IPS DF 19.7 (cell line): Measurements from ENCODE around the gene THAP7.

Experiments used
- DNase-seq: peaks from one replicate; pipeline ENCODE4 v3.0.0-alpha.2; 2013; ENCODE audit warnings: low read depth, low spot score

Gene THAP7

GRCh38 chr22:21031545-21032036, 29.7 kb upstream of the THAP7 start:
- DNase-seq: no peak

GRCh38 chr22:21030621-21031544, 29.0 kb upstream of the THAP7 start:
- no peak for DNase-seq

- DNase-seq: no peak
These were observed 28.1 kb upstream of the THAP7 start for GRCh38 chr22:21030032-21030431.

GRCh38 chr22:21029486-21030025, 27.6 kb upstream of the THAP7 start:
- DNase-seq: no peak

- no peak for DNase-seq
These were observed 26.6 kb upstream of the THAP7 start for GRCh38 chr22:21028277-21029251.

DNA sequence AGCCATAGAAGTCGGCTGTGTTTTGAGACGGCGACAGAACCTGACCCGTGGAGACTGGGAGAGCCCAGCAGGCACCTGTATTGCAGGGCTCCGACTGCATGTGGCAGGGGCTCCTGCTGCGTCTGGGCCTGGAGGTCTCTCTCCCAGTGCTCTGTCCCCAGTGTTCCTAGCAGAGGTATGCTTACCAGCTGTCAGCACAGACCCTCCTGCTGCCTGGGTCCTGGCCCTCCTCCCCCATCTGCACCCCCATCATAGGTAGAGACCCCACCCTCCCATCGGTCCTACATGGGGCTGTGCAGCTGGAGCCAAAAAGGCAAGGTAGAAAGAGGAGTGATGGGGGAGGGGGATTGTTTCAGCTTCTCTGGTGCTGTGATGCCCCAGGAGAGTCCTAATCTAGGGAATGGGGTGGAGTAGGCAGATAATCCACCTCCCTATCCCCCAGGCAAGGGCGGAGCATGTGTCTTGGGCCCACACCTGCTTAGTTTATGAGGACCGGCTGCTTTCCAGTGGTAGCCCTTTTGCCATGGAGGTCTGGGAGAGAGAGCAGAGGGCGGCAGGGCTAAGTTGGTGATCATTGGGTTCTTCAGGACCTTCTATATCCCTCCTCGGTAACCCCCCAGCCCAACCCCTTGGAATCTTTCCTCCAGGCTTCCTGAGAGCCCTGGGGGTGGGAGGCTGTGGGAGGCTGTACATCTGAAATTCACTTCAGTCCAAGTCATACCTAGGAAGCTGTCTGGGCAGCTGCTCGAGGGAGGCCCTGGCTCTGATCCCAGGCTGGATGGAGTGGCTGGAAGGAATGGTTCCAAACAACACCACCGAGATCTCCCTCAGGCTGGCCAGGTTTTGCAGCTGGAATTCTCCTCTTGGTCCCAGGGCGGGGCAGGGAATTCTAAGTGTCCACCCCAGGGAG, 25.1 kb upstream of the THAP7 start:
- no peak for DNase-seq

DNA sequence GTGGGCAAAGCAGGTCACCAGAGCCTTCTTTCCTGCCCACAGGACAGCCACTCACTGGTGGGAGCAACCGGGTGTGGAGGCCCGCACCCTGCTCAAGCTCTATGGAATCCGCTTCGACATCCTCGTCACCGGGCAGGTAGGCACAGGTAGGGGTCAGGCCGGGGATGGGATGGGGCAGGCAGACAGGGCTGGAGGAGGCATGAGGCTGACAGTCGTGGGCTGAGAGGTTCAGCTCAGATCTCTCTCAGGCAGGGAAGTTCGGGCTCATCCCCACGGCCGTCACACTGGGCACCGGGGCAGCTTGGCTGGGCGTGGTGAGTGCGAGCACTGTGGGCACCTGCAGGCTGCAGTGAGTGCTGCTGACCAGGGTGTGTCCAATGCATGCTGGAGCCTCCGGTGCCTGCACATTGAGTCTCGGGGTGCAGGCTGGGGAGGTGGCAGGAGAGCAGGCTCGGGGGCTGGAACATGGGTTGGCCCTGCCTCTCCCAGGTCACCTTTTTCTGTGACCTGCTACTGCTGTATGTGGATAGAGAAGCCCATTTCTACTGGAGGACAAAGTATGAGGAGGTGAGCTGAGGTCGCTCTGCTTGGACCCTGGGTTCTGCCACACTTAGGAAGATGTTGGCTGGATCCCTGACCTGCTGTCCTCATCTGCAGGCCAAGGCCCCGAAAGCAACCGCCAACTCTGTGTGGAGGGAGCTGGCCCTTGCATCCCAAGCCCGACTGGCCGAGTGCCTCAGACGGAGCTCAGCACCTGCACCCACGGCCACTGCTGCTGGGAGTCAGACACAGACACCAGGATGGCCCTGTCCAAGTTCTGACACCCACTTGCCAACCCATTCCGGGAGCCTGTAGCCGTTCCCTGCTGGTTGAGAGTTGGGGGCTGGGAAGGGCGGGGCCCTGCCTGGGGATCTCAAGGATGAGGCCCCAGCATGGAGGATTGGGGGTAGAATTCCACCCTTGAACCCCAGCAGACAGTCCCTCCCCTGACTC, 24.1 kb upstream of the THAP7 start:
- no peak for DNase-seq

- no peak for DNase-seq
These were observed 23.3 kb upstream of the THAP7 start for GRCh38 chr22:21025266-21025665.

- DNase-seq: no peak
These were observed 21.2 kb upstream of the THAP7 start for GRCh38 chr22:21022955-21023614.

- DNase-seq: no peak
These were observed 20.6 kb upstream of the THAP7 start for GRCh38 chr22:21022507-21022906.

DNA sequence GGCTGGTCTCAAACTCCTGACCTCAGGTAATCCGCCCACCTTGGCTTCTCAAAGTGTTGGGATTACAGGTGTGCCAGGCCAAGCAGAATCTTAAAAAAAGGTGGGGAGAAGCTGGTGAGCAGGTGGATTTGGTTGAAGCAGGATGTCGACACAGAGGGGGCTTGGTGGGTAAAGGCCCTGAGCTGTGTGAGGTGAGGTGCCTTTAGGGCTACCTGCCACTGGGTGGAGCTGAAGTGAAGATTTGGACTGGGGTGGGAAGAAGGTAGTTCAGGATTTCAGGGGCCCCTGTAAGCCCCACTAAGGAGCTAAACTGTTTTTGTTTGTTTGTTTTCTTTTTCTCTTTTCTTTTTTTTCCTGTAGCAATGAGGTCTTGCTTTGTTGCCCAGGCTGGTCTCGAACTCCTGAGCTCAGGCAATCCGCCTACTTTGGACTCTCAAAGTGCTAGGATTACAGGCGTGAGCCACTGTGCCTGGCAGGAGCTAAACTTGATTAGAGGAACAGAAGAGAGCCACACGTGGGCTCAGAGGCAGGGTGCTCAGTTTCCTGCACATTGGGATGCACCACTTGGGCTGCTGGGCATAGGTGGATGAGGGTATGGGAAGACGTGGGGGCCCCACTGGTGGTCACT, 19.0 kb upstream of the THAP7 start:
- DNase-seq: no peak

DNA sequence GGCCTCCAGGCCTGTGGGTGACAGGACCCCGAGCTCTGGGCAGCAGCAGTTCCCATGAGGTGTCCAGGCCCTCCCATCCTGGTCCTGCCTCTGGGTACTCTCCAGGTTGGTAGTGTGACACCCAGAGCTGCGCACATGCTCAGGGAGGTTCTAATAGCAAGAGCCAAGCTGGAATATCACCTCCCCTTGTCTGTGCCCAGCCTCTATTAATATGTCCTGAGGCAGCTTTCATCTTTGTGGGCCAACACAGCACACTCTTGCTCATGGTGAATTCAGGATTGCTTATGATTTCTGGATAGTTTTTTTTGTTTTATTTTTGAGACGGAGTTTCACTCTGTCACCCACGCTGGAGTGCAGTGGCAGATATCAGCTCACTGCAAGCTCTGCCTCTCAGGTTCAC, 16.4 kb upstream of the THAP7 start:
- no peak for DNase-seq

DNA sequence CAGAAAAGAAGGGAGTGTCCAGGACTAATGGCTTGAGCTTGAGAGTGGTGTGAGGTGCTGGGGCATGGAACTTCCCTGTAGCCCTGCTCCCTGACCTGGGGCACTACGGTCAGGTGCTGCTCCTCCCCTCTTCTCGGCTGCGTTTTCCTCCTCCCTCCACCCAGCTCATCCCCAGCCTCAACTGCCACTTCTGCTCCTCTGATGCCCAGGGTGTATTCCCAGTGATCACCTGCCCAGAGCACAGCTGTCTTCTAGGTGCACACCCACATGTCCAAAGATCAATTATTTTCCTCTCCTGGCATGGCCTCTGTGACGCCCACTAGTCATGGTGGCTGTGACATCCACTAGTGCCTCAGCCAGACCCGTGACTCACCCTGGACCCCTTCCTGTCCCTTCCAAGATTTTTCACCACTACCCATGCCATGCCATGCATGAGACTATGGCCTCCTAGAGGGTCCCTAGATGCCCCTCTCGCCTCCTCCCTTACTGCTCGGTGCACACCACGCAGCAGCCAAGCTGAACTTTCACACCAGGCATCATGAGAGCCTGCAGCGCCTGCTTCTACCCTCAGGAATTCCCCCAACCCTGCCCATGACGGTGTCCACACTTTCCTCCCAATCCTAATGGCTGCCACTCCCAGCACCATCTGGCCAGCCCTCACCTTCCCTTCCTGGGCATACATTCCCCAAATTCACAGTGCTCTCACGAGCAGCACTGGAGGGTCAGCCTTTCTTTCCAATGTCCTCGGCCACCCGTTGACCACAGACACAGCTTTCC, 14.9 kb upstream of the THAP7 start:
- no peak for DNase-seq

DNA sequence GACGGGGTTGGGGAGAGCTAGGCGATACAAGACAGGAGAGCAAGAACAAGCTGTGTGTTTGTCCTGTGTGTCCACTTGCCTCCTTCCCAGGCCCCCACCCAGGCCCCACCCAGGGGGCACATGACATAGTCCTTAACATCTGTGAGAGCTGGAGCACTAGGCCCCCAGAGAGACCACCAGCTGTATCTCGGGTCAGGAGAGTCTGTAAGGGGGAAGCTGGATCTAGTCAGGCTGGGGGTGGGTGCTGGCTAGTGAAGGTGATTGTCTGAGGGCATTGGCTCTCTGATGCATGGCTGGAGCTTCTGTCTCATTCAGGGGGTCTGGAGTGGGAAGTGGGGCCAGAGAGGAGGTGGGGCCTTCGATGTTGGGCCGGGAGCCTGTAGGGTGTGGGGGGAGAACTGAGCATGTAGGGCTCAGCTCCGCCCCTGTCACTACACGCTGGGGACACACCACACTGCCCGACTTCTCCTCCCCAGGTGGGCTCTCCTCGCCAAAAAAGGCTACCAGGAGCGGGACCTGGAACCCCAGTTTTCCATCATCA, 13.6 kb upstream of the THAP7 start:
- DNase-seq: no peak

- DNase-seq: no peak
These were observed 13.0 kb upstream of the THAP7 start, which contains the start of gene P2RX6 for GRCh38 chr22:21014726-21015465. P2RX6 (plus strand) TSS chr22:21015165; CDS start chr22:21015175, 10 bp downstream.

- DNase-seq: no peak
These were observed 12.3 kb upstream of the THAP7 start for GRCh38 chr22:21014202-21014725.
